Astrocyte (in vitro differentiated cells and primary cell): ENCODE measurements around the gene TMEM156.

Experiments
- CTCF ChIP-seq: IDR thresholded peaks from 2 replicates; pipeline ENCODE4 v1.5.1; 2011; ENCODE audit warnings: low read depth, mild to moderate bottlenecking, inconsistent platforms, low read length, moderate library complexity; ENCODE audit not compliant: insufficient read depth
- EZH2 ChIP-seq: IDR thresholded peaks from 2 replicates; pipeline ENCODE4 v1.6.1; 2012; ENCODE audit warnings: mild to moderate bottlenecking, low read length, inconsistent platforms; ENCODE audit not compliant: insufficient read depth

GRCh38 chr4:38920677-38921076 is 111.5 kb downstream of the TMEM156 start:
- TF ChIP-seq CTCF: no peak
- no peak for TF ChIP-seq EZH2
